HG03520 (cell line): Measurements from ENCODE around the gene OSBPL2.

Experiments used
- ATAC-seq: cut with Tn5 transposase; IDR thresholded peaks from one replicate; pipeline ENCODE4 v1.9.1; 2021; ENCODE audit warnings: mild to moderate bottlenecking, moderate library complexity; ENCODE audit not compliant: unreplicated experiment

OSBPL2 gene

DNA sequence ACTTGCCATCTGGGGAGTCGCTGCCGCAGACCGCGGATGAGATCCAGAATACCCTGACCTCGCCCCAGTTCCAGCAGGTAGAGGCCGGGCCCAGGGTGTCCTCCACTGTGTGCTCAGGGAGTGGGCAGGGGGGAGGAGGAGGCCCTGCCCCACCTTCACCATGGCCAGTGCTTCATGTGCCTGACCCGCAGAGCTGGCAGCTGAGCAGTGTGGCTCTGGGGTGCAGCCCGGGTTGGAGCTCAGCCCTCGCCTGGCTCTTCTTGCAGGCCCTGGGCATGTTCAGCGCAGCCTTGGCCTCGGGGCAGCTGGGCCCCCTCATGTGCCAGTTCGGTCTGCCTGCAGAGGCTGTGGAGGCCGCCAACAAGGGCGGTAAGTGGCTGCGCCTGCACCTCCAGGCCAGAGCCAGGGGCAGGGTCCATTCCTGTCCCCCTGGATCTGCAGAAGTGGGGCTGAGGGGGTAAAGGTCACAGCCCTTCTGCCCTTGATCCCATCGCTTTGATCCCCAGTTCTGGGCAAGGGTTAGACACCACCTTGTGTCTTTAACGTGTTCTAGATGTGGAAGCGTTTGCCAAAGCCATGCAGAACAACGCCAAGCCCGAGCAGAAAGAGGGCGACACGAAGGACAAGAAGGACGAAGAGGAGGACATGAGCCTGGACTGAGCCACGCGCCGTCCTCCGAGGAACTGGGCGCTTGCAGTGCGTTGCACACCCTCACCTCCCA lies 69.9 kb downstream of the OSBPL2 start:
- ATAC-seq = no peak

DNA sequence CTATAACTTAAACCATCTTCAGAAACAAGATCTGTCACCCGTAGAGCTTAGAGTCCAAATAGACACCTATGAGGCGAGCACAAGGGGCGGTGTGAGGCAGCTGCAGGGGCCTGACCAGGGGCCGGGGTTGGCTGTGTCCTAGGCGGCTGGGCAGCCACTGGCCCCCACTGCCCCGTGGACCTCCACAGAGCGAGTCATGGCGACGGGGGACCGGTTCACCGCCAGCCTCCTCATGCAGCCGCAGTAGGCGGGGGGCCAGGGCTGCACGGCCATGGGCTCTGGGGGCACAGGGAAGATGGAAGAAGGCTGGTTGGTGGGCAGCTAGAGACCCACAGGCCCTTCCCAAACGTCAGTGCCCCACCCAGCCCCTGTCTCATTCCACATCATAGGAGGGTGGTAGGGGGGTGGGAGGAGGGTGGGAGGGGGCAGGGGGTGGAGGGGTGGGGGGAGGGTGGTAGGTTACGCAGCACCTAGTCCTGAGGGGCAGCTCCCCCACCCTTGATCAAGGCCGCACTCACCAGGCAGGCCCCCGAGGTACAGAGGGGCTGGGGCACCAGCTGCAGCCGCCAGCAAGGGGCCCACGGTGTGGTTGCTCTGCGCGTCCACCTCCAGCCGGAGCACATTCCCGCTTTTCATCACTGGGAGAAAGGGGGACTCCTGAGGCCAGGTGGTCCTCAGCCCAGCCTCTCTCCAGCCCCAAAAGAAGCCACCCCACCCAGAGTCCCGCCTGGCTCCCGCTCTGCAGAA lies 71.0 kb downstream of the OSBPL2 start:
- ATAC-seq = no peak

- no peak for ATAC-seq
Measured at GRCh38 chr20:62309947-62310756, 71.8 kb downstream of the OSBPL2 start.

GRCh38 chr20:62310757-62311121 lies 72.4 kb downstream of the OSBPL2 start:
- ATAC-seq = no peak

GRCh38 chr20:62311150-62311549 lies 72.8 kb downstream of the OSBPL2 start:
- no peak for ATAC-seq

DNA sequence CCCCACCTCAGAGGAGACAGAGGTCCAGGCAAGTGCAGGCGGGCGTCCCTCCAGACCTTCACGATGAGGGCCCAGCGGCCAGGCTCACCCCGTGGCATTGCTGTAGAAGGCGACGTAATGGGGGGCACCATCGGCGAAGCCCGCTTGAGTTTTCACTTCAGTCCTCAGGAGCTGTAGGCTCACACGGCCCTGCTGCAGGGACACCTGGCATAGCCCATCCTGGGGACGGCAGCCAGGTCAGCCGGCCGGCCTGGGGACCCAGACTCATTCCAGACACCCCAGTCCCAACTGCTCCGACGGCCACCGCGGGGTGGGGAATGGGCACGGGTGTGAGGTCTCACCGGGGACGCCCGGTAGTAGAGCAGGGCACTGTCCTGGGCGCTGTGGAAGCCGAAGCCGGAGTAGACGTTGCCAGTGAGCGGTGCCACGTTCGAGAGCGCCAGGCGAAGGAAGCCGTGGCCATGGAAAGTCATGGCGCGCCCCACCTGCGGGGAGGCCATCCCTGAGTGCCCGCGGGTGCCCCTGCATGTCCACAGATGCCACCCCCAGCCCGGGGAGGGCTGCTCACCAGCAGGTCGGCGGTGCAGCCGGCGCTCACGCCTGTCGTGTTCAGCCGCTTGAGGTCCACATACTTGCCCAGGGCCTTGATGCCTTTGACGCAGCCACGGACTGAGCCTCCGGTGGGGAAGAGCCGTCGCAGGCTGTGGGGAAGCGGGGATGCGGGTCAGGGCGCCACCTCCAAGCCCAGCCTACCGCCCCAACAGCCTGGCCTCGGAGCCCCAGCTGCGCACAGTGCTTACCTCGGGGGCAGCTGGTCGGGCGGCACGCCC lies 73.7 kb downstream of the OSBPL2 start:
- ATAC-seq = no peak

GRCh38 chr20:62312662-62312977 lies 74.3 kb downstream of the OSBPL2 start:
- no peak for ATAC-seq

DNA sequence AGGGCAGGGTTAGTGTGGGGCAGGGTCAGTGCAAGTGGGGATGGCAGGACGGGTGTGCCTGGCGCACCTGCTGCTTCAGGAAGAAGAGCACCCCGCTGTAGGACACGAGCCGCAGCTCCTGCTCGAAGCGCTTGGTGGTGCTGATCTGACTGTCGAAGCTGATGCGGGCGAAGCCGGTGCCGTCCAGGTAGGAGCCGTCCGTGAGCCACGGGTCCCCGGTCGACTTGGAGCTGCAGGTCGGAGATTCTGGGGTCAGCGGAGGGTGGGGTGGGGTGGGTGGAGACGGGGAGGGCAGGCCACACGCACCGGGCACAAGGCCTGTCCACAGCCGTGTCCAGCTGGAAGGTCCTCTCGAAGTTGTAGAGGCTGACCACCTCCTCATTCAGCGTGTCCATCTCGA lies 74.7 kb downstream of the OSBPL2 start:
- ATAC-seq = no peak

DNA sequence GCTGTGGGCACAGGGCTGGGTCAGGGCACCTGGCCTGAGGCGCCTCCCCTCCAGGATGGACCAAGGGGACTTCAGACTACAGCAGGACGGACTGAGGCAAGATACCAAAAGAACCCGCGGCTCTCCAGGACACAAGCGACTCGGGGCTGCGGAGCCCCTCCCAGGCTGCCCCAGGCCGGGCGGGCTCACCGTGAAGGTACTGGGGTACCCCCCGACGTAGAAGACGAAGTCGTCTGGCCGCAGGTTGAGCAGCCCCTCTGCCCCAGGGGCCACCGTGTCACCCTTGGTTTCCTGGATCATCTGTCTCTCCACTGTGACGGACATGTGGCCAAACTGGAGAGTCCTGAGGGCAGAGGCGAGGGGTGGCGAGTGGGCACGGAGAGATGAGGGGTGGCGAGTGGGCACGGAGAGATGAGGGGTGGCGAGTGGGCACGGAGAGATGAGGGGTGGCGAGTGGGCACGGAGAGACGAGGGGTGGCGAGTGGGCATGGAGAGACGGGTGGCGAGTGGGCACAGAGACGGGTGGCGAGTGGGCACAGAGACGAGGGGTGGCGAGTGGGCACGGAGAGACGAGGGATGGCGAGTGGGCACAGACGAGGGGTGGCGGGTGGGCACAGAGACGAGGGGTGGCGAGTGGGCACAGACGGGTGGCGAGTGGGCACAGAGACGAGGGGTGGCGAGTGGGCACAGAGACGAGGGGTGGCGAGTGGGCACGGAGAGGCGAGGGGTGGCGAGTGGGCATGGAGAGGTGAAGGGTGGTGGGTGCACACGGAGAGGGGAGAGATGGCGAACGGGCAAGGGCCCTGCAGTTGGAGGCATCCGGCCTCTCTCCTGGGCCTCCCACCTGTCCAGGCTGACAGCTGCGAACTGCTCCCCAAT lies 75.4 kb downstream of the OSBPL2 start:
- no peak for ATAC-seq

GRCh38 chr20:62314339-62314638 lies 76.0 kb downstream of the OSBPL2 start:
- no peak for ATAC-seq

GRCh38 chr20:62314711-62315302 lies 76.5 kb downstream of the OSBPL2 start:
- no peak for ATAC-seq

GRCh38 chr20:62315773-62316172 lies 77.5 kb downstream of the OSBPL2 start:
- ATAC-seq = no peak

DNA sequence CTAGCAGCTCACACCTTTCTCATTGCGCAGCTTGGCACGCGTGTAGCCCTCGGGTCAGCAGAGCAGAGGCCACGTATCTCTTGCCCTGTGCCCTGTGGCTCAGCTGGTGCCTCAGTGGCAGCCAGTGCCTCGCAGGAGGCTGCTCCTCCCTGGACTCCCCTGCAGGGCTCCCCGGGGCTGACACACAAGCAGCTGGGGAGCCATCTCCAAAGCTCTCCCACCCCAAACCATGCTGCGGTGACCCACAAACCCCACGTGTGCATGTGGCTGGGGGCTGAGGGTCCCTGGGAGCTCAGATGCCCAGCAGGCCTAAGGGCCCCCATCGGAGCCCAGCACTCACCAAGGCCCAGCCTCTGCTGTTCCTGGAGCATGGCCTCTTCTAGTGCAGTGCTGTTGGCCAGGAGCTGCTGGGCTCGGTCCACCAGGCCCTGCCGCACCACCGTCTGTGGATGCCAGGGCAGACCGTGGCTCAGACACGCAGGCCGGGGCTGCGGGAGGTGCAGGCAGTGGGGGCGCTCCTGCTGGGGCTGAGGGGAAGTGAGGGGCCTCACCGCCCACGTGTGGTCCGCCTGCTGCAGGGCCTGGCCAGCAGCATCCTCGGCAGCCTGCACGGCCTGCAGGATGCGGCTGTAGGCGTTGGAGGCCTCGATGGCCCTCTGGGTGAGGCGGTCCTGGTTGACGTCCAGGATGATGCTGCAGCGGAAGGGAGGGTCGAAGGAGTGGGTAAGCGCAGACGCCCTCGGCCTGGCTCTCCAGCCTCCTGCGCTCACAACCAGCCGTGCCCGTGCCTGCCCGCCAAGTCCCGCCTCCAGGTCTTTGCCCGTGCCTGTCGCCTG lies 78.2 kb downstream of the OSBPL2 start:
- ATAC-seq = no peak

DNA sequence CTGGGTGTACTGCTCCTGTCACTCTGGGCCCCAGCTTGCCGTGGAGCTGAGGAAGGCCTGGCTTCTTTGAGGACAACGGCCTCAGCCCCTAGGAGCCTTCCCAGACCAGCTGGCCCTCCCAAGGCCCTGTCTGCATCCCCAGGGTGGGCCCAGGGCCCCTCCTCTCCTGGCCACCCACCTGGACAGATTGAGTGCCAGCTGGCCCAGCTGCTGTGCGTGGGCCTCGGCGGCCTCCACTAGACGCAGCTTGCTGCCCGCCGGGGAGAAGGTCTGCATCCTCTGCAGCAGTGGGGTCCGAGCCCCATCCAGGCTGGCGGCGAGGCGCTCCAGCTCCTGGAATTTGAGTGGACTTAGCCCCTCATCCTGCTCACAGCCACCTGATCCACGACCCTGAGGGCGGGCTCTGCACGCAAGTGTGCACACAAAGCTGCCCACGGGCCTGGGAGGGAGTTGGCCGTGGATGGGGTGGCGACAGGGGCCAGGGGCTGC lies 78.9 kb downstream of the OSBPL2 start:
- ATAC-seq = no peak

DNA sequence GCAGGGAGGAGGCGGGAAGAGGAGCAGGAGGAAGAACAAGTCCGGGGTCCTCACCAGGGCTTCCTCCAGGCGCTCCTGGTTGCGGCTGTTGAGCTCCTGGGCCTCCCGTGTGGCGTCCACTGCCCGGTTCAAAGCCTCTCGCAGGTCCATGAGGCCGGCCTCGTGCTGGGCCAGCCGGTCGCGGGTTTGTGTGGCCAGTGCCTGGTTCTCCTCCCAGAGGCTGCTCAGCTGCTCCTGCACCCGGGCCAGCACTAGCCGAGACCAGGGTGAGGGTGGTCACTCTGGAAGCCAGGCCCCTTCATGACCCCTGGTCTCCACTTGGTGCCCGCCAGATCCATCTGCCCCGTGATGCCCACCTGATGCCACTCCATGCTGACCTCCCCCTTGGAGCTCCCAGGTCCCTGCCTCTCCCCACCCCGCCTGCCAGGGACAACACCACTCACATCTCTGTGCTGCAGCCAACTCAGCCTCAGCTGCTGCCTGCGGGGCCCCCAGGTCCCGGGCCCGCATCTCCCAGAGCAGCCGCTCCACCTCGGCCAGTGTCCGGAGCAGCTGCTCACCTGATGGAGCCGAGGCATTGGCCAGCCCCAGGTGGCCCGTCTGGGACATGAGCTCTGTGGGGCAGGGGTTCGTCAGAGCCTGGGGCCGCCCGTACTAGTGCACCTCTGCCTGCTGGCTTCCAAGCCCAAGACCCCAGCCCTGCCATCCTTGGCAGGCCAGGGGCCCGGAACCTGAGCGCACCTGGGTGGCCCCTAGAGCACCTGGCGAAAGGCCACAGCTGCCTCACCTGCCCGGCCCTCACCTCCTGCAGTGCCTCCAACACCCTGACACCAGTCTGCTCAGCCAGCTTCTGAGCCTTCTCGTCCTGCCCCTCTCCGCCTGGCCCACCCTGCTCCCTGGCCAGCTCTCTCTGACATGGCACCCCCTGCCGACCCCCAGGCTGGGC lies 80.4 kb downstream of the OSBPL2 start:
- ATAC-seq = no peak

DNA sequence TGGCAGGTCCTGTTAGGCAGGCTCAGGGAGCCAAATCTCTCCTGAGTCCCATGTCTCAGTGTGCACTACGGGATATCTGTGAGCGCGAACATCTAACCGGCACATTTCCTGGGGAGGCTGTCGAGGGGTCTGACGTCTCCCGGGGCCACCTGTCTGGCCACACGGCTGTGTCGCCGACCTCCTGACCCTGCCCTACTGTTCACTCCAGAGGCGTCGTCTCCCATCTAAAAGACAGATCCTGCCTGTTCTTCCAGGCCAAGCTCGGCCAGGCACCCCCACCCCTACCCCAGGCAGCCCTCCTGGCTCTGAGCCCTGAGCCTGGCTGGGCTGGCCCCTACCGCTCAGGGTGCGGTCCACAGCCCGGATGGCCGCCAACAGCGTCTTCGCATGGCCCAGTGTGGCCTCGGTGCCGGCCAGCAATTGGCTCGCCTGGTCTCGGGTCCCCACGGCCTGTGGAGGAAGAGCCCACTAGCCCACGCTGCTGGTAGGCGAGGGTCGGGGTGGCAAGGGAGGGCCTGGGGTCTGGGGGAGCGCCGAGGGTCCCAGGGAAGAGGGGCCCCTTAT lies 81.1 kb downstream of the OSBPL2 start:
- no peak for ATAC-seq

- no peak for ATAC-seq
Measured at GRCh38 chr20:62320581-62321354, 82.4 kb downstream of the OSBPL2 start.
